ENCODE results near the gene AHRR.
A peak's percentile ranks its signal among the peaks of the same experiment; 100 is the strongest.
"Not testable (repeated sequence)": the region's sequence is repeated elsewhere in the genome, so short reads cannot be mapped to it uniquely, and the experiment has no call there.

AHRR gene

DNA sequence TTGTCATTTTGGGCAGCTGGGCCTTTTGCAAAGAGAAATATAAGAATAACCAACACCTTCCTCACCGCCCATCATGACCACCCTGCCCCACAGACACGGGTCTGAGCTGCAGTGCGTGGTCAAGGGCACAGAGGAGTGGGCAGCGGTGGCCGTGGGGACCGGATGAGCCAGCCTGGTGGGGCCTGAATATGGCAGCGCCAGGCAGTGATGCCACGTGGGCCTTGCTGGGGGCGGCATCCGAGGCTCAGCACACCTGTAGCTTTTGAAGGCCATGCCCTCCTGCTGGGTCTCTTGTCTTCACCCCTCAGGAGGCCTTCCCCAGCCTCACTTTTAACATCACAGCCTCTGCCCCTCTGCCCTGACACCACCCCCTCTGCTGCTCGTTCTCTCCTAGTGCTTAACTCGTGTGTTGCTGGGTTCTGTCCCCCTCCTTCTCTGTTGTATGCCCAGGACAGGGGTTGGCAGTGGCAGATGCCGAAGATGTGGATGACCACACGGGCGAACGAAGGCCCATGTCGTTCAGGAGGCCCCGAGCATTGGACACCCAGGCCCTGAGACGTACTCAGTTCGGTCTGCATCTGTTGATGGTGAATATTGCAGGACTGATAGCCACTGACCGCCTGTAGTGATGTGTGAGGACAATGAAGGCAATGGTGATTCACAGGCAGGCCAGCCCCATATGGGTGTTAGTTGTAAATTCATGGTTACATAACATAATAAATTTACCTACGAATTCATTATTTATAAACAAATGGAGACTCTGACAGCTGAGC lies 46.0 kb downstream of the AHRR start:
- ChIA-PET CTCF (interaction anchor here (1.1 kb wide), 1 partner anchor 27 kb away, joined by 3 read pairs; no protein-coding TSS in a partner anchor), POLR2A (no interaction called here)
- Histone ChIP-seq H3K27me3 (replicated peaks in 2 of 5; ENCODE audit: control insufficient read depth in 4 of 5, insufficient read depth in 5 of 5, low read length in 4 of 5) (peaks cover 0 to 3% (median 0%) of the 10 kb centered on the region in 5 experiments), H3K36me3 (ENCODE audit: control insufficient read depth in 4 of 4, insufficient read depth in 4 of 4, low read length in 3 of 4) (peaks cover 0 to 59% (median 0%) of the 10 kb centered on the region in 4 experiments), H3K9me3 (ENCODE audit: control extremely low read depth in 1 of 5, control insufficient read depth in 4 of 5, insufficient read depth in 2 of 5, low read depth in 1 of 5, low read length in 4 of 5) (peaks cover 0 to 21% (median 3%) of the 10 kb centered on the region in 5 experiments), H3K4me1 (ENCODE audit: control extremely low read depth in 1 of 4, control insufficient read depth in 4 of 4, insufficient read depth in 4 of 4, low read length in 3 of 4) (peaks cover 0 to 60% (median 35%) of the 10 kb centered on the region in 4 experiments), H3K27ac (ENCODE audit: insufficient read depth in 1 of 2, low read depth in 1 of 2, low read length in 2 of 2, poor library complexity in 1 of 2, severe bottlenecking in 2 of 2) (no peak overlapping the region), H3K4me3 (ENCODE audit: control insufficient read depth in 1 of 7, extremely low read depth in 1 of 7, insufficient read depth in 4 of 7, low read depth in 2 of 7, low read length in 6 of 7) (no peak overlapping the region)
- DNase-seq = no peak
- WGBS (ENCODE audit: insufficient coverage) = over 99% methylated on average over 17 of the region's 22 CpGs

DNA sequence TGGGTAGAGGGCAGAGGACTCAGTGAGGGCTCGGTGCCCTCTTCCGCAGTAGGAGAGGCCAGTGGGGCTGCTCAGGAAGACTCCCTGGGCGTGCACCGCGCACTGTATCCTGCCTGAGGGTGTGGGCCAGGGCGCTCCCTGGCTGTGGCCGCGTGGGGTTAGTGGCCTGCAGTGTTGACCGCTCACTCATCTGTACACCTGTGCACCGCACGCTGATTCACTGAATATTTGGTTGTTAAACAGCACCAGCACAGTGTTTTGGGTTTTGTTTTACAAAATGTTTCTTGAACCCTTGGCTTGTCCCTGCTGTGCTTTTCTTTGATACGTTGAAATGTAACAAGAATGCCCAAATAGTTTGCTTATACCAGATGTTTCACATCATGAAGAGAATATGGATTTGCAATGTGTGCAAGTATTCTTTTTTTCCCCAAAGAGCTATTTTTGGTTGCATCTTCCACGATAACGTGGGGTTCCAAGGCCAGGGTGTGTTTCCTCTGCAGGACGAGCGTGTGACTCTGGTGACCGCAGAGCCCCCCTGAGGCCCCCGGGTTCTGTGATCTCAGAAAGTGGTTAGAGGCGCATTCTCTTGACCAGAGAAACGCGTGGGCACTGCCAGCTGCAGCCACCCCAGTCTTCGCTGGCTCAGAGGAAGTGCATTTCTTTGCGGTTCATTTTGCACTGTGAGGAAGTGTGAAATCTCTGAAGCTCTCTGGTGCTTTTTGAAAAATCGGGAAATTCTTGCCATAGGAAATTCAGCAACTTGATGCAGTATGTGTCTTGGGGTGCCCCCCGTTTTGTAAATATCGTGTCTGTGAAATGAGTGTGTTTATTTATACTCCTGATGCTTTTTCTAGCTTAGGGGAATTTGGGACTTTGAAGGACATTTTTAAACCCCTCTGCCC lies 46.9 kb downstream of the AHRR start:
- CTCF ChIA-PET = interaction anchor here (0.8 to 1.4 kb wide), 6 partner anchors 11 to 51 kb away, joined by 3 to 4 read pairs (median 3); no protein-coding TSS in a partner anchor
- POLR2A ChIA-PET = no interaction called here
- Histone ChIP-seq H3K4me3 (ENCODE audit: control insufficient read depth in 1 of 7, extremely low read depth in 1 of 7, insufficient read depth in 4 of 7, low read depth in 2 of 7, low read length in 6 of 7) (peak overlapping the region in 1 of 7 experiments; percentile 7), H3K36me3 (ENCODE audit: control insufficient read depth in 4 of 4, insufficient read depth in 4 of 4, low read length in 3 of 4) (peaks cover 0 to 56% (median 0%) of the 10 kb centered on the region in 4 experiments), H3K9me3 (ENCODE audit: control extremely low read depth in 1 of 5, control insufficient read depth in 4 of 5, insufficient read depth in 2 of 5, low read depth in 1 of 5, low read length in 4 of 5) (peaks cover 0 to 21% (median 3%) of the 10 kb centered on the region in 5 experiments), H3K27me3 (replicated peaks in 2 of 5; ENCODE audit: control insufficient read depth in 4 of 5, insufficient read depth in 5 of 5, low read length in 4 of 5) (peaks cover 0 to 3% (median 0%) of the 10 kb centered on the region in 5 experiments), H3K4me1 (ENCODE audit: control extremely low read depth in 1 of 4, control insufficient read depth in 4 of 4, insufficient read depth in 4 of 4, low read length in 3 of 4) (peaks cover 0 to 69% (median 44%) of the 10 kb centered on the region in 4 experiments), H3K27ac (ENCODE audit: insufficient read depth in 1 of 2, low read depth in 1 of 2, low read length in 2 of 2, poor library complexity in 1 of 2, severe bottlenecking in 2 of 2) (no peak overlapping the region)
- DNase-seq = peak; percentile 38 to 84 (median 79)
- 45% methylated on average over 24 of the region's 26 CpGs for WGBS (ENCODE audit: insufficient coverage)

DNA sequence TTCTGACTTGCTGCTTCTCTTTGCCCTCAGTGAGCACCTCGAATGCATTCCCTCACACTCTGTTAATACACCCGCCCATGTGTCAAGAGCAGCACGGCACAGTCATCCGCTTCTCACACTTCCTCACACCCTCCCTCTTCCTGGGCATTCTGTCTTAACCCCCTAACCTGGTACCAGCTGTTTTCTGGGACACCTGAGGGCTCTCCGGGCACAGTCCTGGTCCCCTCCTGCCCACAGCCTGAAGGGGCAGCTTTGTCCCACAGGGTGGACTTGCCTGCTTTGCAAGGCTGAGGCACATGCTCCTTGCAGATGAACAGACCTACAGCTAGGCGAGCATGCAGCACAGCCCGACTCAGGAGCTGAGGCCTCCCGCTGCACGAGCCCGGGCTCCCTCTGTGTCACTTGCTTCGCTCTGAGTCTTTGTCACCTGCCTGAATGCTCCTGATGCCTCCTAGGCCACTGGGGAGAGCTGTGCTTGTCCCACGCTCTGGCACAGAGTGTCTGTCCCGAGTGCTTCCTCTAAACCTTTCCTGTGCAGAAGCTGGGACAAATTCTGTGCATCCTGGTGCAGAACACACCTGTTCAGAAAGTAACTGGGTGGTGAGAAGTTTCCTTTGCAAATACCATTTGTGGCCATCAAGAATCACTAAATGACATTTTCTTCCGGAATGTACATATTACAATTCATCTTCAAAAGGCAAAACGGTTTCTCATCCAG lies 47.8 kb downstream of the AHRR start:
- Histone ChIP-seq H3K36me3 (ENCODE audit: control insufficient read depth in 4 of 4, insufficient read depth in 4 of 4, low read length in 3 of 4) (peaks cover 0 to 51% (median 0%) of the 10 kb centered on the region in 4 experiments), H3K27me3 (replicated peaks in 2 of 5; ENCODE audit: control insufficient read depth in 4 of 5, insufficient read depth in 5 of 5, low read length in 4 of 5) (peaks cover 0 to 3% (median 0%) of the 10 kb centered on the region in 5 experiments), H3K9me3 (ENCODE audit: control extremely low read depth in 1 of 5, control insufficient read depth in 4 of 5, insufficient read depth in 2 of 5, low read depth in 1 of 5, low read length in 4 of 5) (peaks cover 0 to 16% (median 3%) of the 10 kb centered on the region in 5 experiments), H3K4me1 (ENCODE audit: control extremely low read depth in 1 of 4, control insufficient read depth in 4 of 4, insufficient read depth in 4 of 4, low read length in 3 of 4) (peaks cover 0 to 74% (median 50%) of the 10 kb centered on the region in 4 experiments), H3K4me3 (ENCODE audit: control insufficient read depth in 1 of 7, extremely low read depth in 1 of 7, insufficient read depth in 4 of 7, low read depth in 2 of 7, low read length in 6 of 7) (peak overlapping the region in 1 of 7 experiments; percentile 40), H3K27ac (ENCODE audit: insufficient read depth in 1 of 2, low read depth in 1 of 2, low read length in 2 of 2, poor library complexity in 1 of 2, severe bottlenecking in 2 of 2) (no peak overlapping the region)
- 54% methylated on average over 12 of the region's 15 CpGs for WGBS (ENCODE audit: insufficient coverage)
- ChIA-PET POLR2A (no interaction called here), CTCF (interaction anchor here (0.8 to 1.4 kb wide), 6 partner anchors 10 to 52 kb away, joined by 3 to 4 read pairs (median 3); no protein-coding TSS in a partner anchor)
- DNase-seq = peak in 2 of 3 donors; percentile 44 to 58

DNA sequence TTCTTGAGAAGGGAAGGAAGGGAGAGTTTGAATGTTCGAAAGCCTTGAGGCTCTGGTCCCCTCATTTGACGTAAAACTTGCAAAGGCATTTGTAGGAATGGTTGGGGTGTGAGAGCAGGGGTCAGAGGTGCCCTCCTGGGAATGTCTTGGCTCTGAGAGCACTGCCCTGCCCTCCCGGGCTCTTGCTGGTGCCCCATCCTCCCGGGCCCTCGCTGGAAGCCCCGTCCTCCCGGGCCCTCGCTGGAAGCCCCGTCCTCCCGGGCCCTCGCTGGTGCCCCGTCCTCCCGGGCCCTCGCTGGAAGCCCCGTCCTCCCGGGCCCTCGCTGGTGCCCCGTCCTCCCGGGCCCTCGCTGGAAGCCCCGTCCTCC lies 48.3 kb downstream of the AHRR start:
- 84% methylated on average over 7 of the region's 21 CpGs for WGBS (ENCODE audit: insufficient coverage)
- H3K27me3 ChIP-seq (replicated peaks in 2 of 5; ENCODE audit: control insufficient read depth in 4 of 5, insufficient read depth in 5 of 5, low read length in 4 of 5); POLR2A ChIA-PET; H3K4me3 ChIP-seq (ENCODE audit: control insufficient read depth in 1 of 7, extremely low read depth in 1 of 7, insufficient read depth in 4 of 7, low read depth in 2 of 7, low read length in 6 of 7); H3K27ac ChIP-seq (ENCODE audit: insufficient read depth in 1 of 2, low read depth in 1 of 2, low read length in 2 of 2, poor library complexity in 1 of 2, severe bottlenecking in 2 of 2); DNase-seq: not testable (repeated sequence)
- Histone ChIP-seq H3K4me1 (ENCODE audit: control extremely low read depth in 1 of 4, control insufficient read depth in 4 of 4, insufficient read depth in 4 of 4, low read length in 3 of 4) (peaks cover 0 to 80% (median 53%) of the 10 kb centered on the region in 4 experiments), H3K9me3 (ENCODE audit: control extremely low read depth in 1 of 5, control insufficient read depth in 4 of 5, insufficient read depth in 2 of 5, low read depth in 1 of 5, low read length in 4 of 5) (peaks cover 0 to 12% (median 3%) of the 10 kb centered on the region in 5 experiments), H3K36me3 (ENCODE audit: control insufficient read depth in 4 of 4, insufficient read depth in 4 of 4, low read length in 3 of 4) (peaks cover 0 to 51% (median 0%) of the 10 kb centered on the region in 4 experiments)
- CTCF ChIA-PET = interaction anchor here (1.4 kb wide), 1 partner anchor 12 kb away, joined by 3 read pairs; no protein-coding TSS in a partner anchor

DNA sequence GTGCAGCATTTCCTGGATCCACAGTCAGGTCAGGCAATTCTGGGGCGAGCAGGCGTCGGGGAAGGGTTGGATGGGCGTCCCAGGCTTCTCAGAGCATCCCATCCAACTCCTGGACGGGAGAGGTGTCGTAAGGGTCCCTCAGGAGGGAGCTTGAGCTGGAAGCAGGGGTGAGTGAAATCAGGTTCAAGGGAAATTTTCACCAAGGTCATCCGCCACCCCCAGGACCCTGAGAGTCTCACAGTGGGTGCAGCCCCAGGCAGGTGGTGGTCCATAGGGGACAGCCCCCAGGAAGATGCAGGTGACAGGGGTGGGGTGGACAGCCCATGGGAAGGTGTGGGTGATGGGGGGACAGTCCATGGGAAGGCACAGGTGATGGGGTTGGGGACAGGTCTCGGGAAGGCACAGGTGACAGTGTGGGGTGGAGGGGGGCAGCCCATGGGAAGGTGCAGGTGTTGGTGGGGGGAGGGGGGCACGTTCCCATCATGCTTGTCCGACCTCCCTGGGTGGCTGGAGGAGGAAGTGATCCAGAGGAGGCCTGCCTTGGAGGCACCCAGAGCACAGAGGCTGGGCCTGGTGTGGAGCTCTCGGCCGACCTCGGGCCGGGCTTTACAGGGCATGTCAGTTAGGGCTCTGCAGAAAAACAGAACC lies 48.9 kb downstream of the AHRR start:
- Histone ChIP-seq H3K9me3 (ENCODE audit: control extremely low read depth in 1 of 5, control insufficient read depth in 4 of 5, insufficient read depth in 2 of 5, low read depth in 1 of 5, low read length in 4 of 5) (peaks cover 0 to 8% (median 3%) of the 10 kb centered on the region in 5 experiments), H3K4me1 (ENCODE audit: control extremely low read depth in 1 of 4, control insufficient read depth in 4 of 4, insufficient read depth in 4 of 4, low read length in 3 of 4) (peaks cover 0 to 85% (median 53%) of the 10 kb centered on the region in 4 experiments), H3K4me3 (ENCODE audit: control insufficient read depth in 1 of 7, extremely low read depth in 1 of 7, insufficient read depth in 4 of 7, low read depth in 2 of 7, low read length in 6 of 7) (no peak overlapping the region), H3K36me3 (ENCODE audit: control insufficient read depth in 4 of 4, insufficient read depth in 4 of 4, low read length in 3 of 4) (peaks cover 0 to 53% (median 0%) of the 10 kb centered on the region in 4 experiments), H3K27ac (ENCODE audit: insufficient read depth in 1 of 2, low read depth in 1 of 2, low read length in 2 of 2, poor library complexity in 1 of 2, severe bottlenecking in 2 of 2) (no peak overlapping the region), H3K27me3 (replicated peaks in 2 of 5; ENCODE audit: control insufficient read depth in 4 of 5, insufficient read depth in 5 of 5, low read length in 4 of 5) (peaks cover 0 to 5% (median 0%) of the 10 kb centered on the region in 5 experiments)
- no peak for DNase-seq
- POLR2A ChIA-PET = no interaction called here
- 91% methylated on average over 14 of the region's 14 CpGs for WGBS (ENCODE audit: insufficient coverage)
- CTCF ChIA-PET = interaction anchor here (1.0 to 1.2 kb wide), 2 partner anchors 10 to 29 kb away, joined by 3 to 5 read pairs; no protein-coding TSS in a partner anchor
